Colonic mucosa (tissue), 4 donors: ENCODE results near the gene FIGLA. TPM values are rescaled to one million over a fixed set of nuclear protein-coding genes. Genes with fewer than 3 reads are reported as not detected.

Experiments
- DNase-seq: peaks from one replicate; pipeline ENCODE4 v3.0.0-alpha.2; 2020
- H3K27ac ChIP-seq: fragments of 200-600 bp; one replicate; pipeline ENCODE4 v1.8.0; 2021
- H3K27me3 ChIP-seq: fragments of 200-600 bp; one replicate; pipeline ENCODE4 v1.8.0; 2021
- H3K36me3 ChIP-seq: fragments of 200-600 bp; one replicate; pipeline ENCODE4 v1.8.0; 2021
- H3K4me1 ChIP-seq: fragments of 200-600 bp; one replicate; pipeline ENCODE4 v1.8.0; 2021; ENCODE audit warnings: mild to moderate bottlenecking
- H3K4me3 ChIP-seq: fragments of 200-600 bp; one replicate; pipeline ENCODE4 v1.8.0; 2021
- H3K9ac ChIP-seq, 2 donors: one replicate each; pipeline ENCODE4 v1.7.0; 2013; ENCODE audit warnings: control low read depth in 2 of 2, low read depth in 2 of 2, low read length in 2 of 2
- H3K9me3 ChIP-seq: fragments of 200-600 bp; one replicate; pipeline ENCODE4 v1.8.0; 2021
- intact Hi-C: fragments of 100-400 bp; cut with DNase I; formaldehyde crosslinking; loops from one replicate; pipeline ENCODE4 v1.14.1; 2022
- total RNA-seq, 2 donors: library from RNA; stranded (reverse); fragmentation: NEBNext Ultra II Directional in 1 of 2; extraction: Animal tissue kit (Norgen Biotek cat#: 25700) in 1 of 2; gene quantifications; one replicate each; pipeline ENCODE4 v1.2.1, GENCODE V29; 2021
- TF ChIP-seq, protein P1 (sequence below): fragments of 200-600 bp; IDR thresholded peaks from one replicate; pipeline ENCODE4 v1.8.0; 2022; ENCODE audit warnings: antibody characterized with exemption, mild to moderate bottlenecking
- donor health status: healthy.
- donor health status: DM: no; HTN: no; CAD: no.
- donor health status: DM: no; HTN: no; CAD: no.

Gene FIGLA
- total RNA-seq, 2 donors from 2014 or later = not detected

DNA sequence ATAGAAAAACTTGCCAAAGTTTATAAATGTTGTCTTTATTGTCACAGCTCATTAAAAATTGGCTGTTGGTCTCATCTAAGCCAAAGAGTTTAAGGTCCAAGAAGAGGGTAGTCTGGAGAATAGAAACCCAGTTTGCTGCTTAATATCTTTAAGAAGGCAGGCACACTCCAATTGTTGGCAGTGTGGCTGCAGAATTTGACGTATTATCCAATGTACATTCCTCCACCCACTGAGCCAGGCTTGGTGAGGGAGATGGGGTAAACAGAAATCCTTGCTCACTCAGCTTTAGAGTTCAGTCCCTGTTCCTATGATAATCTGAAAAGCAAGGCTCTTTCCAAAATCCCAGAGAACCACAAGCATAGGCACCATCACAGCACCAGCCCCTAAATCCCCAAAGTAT lies 11.8 kb downstream of the FIGLA start:
- H3K4me1 ChIP-seq = no peaks in the 10 kb centered on the region
- no peak overlapping the region for H3K9ac ChIP-seq
- no peaks in the 10 kb centered on the region for H3K9me3 ChIP-seq
- H3K36me3 ChIP-seq = no peaks in the 10 kb centered on the region
- TF ChIP-seq, protein P1, sequence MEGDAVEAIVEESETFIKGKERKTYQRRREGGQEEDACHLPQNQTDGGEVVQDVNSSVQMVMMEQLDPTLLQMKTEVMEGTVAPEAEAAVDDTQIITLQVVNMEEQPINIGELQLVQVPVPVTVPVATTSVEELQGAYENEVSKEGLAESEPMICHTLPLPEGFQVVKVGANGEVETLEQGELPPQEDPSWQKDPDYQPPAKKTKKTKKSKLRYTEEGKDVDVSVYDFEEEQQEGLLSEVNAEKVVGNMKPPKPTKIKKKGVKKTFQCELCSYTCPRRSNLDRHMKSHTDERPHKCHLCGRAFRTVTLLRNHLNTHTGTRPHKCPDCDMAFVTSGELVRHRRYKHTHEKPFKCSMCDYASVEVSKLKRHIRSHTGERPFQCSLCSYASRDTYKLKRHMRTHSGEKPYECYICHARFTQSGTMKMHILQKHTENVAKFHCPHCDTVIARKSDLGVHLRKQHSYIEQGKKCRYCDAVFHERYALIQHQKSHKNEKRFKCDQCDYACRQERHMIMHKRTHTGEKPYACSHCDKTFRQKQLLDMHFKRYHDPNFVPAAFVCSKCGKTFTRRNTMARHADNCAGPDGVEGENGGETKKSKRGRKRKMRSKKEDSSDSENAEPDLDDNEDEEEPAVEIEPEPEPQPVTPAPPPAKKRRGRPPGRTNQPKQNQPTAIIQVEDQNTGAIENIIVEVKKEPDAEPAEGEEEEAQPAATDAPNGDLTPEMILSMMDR = no peak
- intact Hi-C loops = no loop called here
- H3K27ac ChIP-seq = no peak overlapping the region
- no peak for DNase-seq
- no peaks in the 10 kb centered on the region for H3K27me3 ChIP-seq
- no peak overlapping the region for H3K4me3 ChIP-seq

DNA sequence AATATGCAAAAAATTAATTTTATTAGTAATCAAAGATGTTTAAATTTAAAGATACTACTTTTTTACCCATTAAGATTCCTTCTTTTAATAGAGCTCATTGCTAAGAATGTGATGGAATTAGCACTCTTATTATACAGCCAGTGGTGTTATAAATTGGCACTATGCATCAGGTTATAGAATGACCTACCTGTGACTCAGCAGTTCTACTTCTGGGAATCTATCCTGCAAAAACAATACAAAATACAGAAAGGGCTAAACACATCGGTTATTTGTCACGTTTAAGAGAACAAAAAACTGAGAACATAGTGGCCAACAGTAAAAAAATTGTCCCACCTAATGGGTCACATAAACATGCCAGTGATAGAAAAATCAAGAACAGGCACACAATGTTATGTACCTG lies 13.0 kb downstream of the FIGLA start:
- TF ChIP-seq, protein P1 = no peak
- Histone ChIP-seq H3K4me1 (no peaks in the 10 kb centered on the region), H3K9ac (no peak overlapping the region), H3K36me3 (no peaks in the 10 kb centered on the region), H3K27ac (no peak overlapping the region), H3K4me3 (no peak overlapping the region), H3K27me3 (no peaks in the 10 kb centered on the region), H3K9me3 (no peaks in the 10 kb centered on the region)
- DNase-seq = no peak
- intact Hi-C loops = no loop called here

DNA sequence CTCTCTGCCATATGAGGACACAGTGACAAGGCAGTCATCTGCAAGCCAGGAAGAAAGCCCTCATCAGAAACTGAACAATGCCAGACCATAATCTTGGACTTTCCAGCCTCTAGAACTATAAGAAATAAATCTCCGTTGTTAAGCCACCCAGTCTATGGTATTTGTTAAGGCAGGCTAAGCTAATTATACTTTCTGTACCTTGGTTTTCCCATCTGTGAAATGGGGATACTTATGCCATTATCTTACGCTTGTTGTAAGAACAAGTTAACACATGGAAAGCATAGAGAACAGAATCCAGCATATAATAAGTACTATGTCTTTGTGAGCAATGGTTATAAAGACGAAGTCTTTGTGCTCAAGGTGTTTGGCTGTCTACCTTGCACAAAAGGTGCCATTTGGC lies 14.2 kb downstream of the FIGLA start:
- no peak overlapping the region for H3K27ac ChIP-seq
- no peaks in the 10 kb centered on the region for H3K4me1 ChIP-seq
- H3K4me3 ChIP-seq = no peak overlapping the region
- DNase-seq = no peak
- TF ChIP-seq, protein P1 = no peak
- peaks cover 4% of the 10 kb centered on the region for H3K27me3 ChIP-seq
- H3K36me3 ChIP-seq = no peaks in the 10 kb centered on the region
- no peaks in the 10 kb centered on the region for H3K9me3 ChIP-seq
- no peak overlapping the region for H3K9ac ChIP-seq
- intact Hi-C loops = no loop called here

DNA sequence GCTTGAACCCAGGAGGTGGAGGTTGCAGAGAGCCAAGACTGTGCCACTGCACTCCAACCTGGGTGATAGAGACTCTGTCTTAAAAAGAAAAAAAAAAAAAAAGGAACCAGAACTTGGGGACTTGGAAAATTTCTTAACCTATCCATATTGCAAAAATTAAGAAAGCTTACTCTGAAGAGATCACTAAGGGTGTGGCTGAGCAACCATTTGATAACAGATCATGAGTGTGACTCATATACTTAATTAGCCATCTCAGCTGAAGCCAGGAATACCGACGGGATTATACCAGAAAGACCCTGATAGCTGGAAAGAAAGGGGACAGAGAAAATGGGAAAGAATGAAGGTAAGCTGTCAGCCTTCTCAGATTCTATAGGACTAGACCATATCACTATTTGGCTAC lies 15.3 kb downstream of the FIGLA start:
- Histone ChIP-seq H3K9me3 (no peaks in the 10 kb centered on the region), H3K27ac (no peak overlapping the region), H3K36me3 (no peaks in the 10 kb centered on the region), H3K27me3 (peaks cover 8% of the 10 kb centered on the region), H3K4me3 (no peak overlapping the region), H3K4me1 (no peaks in the 10 kb centered on the region), H3K9ac (no peak overlapping the region)
- no peak for DNase-seq
- TF ChIP-seq, protein P1 = no peak
- intact Hi-C loops = no loop called here

DNA sequence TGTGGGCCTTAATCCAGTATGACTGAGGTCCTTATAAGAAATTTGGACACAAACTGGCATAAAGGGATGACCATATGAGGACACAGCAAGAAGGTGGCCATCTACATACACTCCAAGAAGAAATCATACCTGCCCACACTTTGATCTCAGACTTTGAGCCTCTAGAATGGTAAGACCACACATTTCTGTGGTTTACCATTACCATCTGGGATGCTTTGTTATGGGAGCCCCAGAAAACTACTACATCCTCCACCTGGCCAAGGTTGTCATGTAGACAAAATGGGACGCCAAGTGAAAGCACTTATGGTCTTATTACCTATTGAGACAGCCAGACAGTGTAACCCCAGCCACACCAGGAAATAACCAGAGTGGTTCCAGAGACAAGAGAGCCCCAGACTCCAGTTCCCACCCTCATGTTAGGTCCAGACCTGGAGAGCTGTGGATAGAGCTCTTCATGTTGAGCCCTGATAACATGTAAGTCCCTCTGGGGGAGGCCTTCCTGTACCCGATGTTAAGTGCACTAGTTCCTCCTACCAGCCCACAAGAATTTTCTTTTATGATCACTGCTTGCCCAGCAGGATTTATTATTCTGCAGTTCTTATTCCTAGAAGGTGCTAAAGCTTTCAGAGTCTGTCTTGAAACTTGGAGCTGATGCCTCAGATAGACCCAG lies 17.8 kb downstream of the FIGLA start:
- intact Hi-C loops = no loop called here
- H3K9me3 ChIP-seq = no peaks in the 10 kb centered on the region
- peaks cover 2% of the 10 kb centered on the region for H3K4me1 ChIP-seq
- H3K27ac ChIP-seq = no peak overlapping the region
- TF ChIP-seq, protein P1 = no peak
- peaks cover 29% of the 10 kb centered on the region for H3K27me3 ChIP-seq
- no peak for DNase-seq
- H3K4me3 ChIP-seq = no peak overlapping the region
- no peaks in the 10 kb centered on the region for H3K36me3 ChIP-seq
- no peak overlapping the region for H3K9ac ChIP-seq
